ENCODE results near the gene IRAK1.

Gene IRAK1

DNA sequence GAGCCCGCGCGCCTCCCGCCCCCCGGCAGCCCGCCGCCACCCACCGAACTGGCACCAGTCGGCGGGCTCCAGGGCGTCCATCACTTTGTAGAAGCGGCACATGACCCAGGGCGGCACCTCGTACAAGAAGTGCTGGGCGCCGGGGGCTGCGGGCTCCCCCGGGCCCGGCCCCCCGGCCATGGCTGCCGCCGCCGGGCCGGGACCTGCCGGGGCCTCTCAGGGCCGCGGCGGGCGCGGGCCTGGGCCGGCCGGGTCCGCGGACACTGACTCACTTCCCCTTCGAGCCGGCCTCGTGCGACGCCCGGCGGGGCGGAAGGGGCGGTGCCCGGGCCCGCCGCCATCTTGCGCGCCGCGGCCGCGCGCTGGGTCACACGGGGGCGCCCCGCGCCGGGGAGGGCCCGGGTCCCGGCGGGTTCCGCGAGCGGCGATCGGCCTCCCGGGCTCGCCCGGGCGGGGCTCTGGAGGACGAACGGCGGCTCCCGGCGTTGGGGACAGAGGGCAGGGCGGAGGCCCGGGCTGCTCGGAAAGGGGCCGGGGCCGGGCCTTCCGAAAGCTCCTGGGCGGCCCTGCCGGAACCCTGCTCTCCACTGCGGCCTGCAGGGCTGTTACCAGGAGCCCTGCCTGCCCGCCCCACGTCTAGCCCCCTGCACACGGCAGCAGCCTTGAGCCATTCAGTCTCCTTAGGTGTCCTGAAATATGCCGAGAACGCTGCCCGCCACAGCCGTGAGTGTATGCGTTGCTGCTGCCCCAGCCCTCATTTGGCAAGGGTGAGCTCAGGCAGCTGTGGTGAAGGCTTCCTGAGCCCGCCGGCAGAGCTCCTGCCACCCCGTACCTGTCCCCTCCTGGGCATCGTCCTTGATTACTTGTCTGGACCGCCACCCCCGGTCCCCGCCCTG lies at the start of gene IRAK1:
Gene IRAK1 (minus strand): TSS at position 270 of the 896 bp plus-strand sequence. CDS start 90 bp downstream, at position 180.
- no peak for DNase-seq (ENCODE audit: extremely low read depth, low read depth)
- TF ChIP-seq, protein P1, sequence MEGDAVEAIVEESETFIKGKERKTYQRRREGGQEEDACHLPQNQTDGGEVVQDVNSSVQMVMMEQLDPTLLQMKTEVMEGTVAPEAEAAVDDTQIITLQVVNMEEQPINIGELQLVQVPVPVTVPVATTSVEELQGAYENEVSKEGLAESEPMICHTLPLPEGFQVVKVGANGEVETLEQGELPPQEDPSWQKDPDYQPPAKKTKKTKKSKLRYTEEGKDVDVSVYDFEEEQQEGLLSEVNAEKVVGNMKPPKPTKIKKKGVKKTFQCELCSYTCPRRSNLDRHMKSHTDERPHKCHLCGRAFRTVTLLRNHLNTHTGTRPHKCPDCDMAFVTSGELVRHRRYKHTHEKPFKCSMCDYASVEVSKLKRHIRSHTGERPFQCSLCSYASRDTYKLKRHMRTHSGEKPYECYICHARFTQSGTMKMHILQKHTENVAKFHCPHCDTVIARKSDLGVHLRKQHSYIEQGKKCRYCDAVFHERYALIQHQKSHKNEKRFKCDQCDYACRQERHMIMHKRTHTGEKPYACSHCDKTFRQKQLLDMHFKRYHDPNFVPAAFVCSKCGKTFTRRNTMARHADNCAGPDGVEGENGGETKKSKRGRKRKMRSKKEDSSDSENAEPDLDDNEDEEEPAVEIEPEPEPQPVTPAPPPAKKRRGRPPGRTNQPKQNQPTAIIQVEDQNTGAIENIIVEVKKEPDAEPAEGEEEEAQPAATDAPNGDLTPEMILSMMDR (IDR thresholded peaks at IDR 0.05; ENCODE audit: low read depth, low read length): no peak

DNA sequence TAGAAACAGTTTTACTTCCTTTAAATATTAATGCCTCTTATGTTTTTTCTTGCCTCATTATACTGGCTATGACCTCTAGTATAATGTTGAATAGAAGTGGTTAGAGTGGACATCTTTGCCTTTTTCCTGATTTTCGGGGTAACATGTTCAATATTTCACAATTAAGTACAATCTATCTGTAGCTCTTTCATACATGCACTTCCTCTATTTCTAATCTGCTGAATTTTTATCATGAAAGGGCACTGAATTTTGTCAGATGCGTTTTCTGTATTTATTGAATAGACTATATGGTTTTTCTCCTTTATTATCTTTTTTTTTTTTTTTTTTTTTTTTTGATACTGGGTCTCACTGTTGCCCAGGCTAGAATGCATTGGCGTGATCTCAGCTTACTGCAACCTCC lies 48.9 kb upstream of the IRAK1 start:
- TF ChIP-seq, protein P1 (IDR thresholded peaks at IDR 0.05; ENCODE audit: low read depth, low read length): no peak
- no peak for DNase-seq (ENCODE audit: extremely low read depth, low read depth)

DNA sequence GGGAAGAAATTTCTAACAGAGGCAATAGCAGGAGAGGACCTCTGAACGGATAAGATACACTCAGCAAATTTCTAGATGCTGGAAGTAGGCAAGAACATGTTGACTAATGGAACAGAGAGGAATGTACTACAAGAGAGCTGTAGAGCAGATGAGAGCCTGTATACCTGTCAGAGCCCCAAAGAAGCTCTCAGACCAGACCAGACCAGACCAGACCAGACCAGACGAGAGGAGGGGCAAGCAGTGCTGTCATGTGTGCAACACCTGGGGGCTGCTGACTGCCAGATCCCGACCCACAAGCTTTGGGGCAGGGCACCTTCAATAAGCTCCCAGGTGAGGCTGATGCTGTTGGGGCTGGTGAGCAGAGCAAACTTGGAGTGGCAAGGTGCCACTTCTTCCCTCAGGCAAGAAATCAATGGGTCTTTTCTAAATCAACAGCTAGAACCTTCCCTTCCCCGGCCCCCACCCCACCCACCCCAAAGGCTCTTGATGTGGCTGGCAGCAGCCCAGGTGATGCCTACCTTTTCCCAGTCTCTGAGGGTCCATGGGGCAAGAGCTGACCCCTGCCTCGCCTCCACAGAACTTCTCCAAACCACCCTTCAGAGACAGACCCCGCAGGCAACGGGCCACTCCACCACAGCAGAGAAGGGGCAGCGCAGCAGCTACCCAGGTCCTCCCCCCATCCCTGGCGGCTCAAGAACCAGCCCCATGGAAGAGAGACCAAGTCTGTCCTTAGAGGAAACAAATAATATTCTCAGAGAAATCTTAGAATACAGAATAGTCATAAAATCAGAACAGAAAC lies 45.1 kb upstream of the IRAK1 start:
- TF ChIP-seq, protein P1 (IDR thresholded peaks at IDR 0.05; ENCODE audit: low read depth, low read length): no peak
- DNase-seq (ENCODE audit: extremely low read depth, low read depth): no peak

DNA sequence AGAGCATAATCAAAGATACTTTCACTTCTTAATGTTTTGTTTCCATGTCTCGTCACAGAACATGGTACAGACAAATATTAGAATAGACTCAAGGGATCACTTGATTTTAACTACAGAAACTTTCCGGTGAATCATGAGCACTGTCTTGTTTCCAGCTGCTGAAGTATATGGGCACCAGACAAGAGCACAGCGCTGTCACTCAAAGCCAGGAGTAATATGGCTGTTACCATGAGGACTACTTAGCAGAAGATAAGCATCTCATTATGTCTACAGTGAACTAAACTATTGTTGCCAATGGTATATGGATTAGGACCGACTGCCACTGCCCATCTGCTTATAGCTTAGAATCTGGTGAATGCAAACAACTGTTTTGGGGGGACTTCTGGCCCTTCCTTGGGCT lies 43.5 kb upstream of the IRAK1 start:
- no peak for DNase-seq (ENCODE audit: extremely low read depth, low read depth)
- TF ChIP-seq, protein P1 (IDR thresholded peaks at IDR 0.05; ENCODE audit: low read depth, low read length): no peak

DNA sequence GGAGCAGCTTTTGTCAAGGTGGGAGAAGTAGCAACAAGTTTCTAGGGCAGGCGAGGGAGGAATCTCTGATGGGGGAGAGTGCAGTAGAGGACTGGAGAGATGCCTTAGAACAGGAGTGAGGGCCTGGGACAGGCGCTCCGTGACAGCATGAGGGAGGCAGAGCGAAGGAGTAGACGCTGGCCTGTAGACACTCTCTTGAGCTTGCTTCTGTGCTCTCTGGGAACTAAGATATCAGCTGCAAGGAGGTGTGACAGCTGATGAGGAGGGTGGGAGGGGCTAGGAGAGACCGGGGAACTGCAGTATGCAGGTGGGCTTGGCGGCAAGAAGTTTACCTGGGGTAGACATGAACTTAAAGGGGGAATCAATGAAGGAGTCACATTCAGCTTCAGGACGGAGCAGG lies 42.1 kb upstream of the IRAK1 start:
- DNase-seq (ENCODE audit: extremely low read depth, low read depth): no peak
- TF ChIP-seq, protein P1 (IDR thresholded peaks at IDR 0.05; ENCODE audit: low read depth, low read length): no peak

DNA sequence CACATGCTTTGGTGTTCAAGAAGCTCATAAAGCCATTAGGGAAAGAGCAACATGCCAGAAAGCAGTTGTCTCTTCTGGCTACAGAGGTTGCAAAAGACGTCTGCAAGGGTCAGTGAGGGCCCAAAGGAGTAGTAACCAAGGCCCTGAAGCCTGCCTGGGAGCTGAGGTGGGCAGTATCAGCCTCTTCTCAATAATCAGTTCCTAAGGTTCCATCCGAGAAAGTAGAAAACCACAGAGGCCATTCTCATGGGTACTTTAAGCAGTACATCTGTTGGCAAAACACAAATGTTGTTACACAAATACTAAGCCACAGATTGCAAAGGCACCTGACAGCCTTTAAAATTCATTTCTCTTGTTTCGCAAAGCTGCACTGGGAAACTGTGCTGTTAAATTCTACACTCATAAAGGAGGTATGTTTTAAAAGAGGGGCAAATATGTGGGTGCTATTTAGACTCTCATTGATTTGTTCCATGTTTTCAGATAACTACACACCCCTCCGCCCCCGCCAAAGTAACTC lies 40.1 kb upstream of the IRAK1 start:
- DNase-seq (ENCODE audit: extremely low read depth, low read depth): no peak
- TF ChIP-seq, protein P1 (IDR thresholded peaks at IDR 0.05; ENCODE audit: low read depth, low read length): no peak
